HEK293 (cell line): Measurements from ENCODE around the gene GAS1.
A peak's percentile ranks its signal among the peaks of the same experiment; 100 is the strongest.

Source experiments
- ATF2 ChIP-seq: fragments of 450-650 bp; formaldehyde crosslinking; IDR thresholded peaks from 2 replicates; pipeline ENCODE4 v1.5.1; 2016; ENCODE audit warnings: missing biosample characterization, missing genetic modification characterization, low read depth
- IKZF3 ChIP-seq: fragments of 450-650 bp; IDR thresholded peaks from 2 replicates; pipeline ENCODE4 v1.5.0; 2018; ENCODE audit warnings: missing biosample characterization, mild to moderate bottlenecking, missing genetic modification characterization, moderate library complexity
- KLF1 ChIP-seq: fragments of 450-650 bp; formaldehyde crosslinking; IDR thresholded peaks from 2 replicates; pipeline ENCODE4 v1.5.1; 2016; ENCODE audit warnings: missing biosample characterization, missing genetic modification characterization
- KLF16 ChIP-seq: fragments of 450-650 bp; formaldehyde crosslinking; IDR thresholded peaks from 2 replicates; pipeline ENCODE4 v1.5.1; 2017; ENCODE audit warnings: missing biosample characterization, missing genetic modification characterization
- PATZ1 ChIP-seq: fragments of 450-650 bp; formaldehyde crosslinking; IDR thresholded peaks from 2 replicates; pipeline ENCODE4 v1.5.1; 2016; ENCODE audit warnings: missing biosample characterization, missing genetic modification characterization
- SP2 ChIP-seq: fragments of 450-650 bp; formaldehyde crosslinking; IDR thresholded peaks from 2 replicates; pipeline ENCODE4 v1.5.1; 2016; ENCODE audit warnings: missing biosample characterization, missing genetic modification characterization
- ZBTB17 ChIP-seq: fragments of 450-650 bp; formaldehyde crosslinking; IDR thresholded peaks from 2 replicates; pipeline ENCODE4 v1.5.1; 2016; ENCODE audit warnings: missing biosample characterization, missing genetic modification characterization
- ZBTB20 ChIP-seq: fragments of 450-650 bp; formaldehyde crosslinking; IDR thresholded peaks from 2 replicates; pipeline ENCODE4 v1.5.1; 2016; ENCODE audit warnings: missing biosample characterization, missing genetic modification characterization
- ZBTB21 ChIP-seq: fragments of 450-650 bp; formaldehyde crosslinking; IDR thresholded peaks from 2 replicates; pipeline ENCODE4 v1.5.1; 2017; ENCODE audit warnings: missing biosample characterization, missing genetic modification characterization
- ZBTB44 ChIP-seq: fragments of 450-650 bp; IDR thresholded peaks from 2 replicates; pipeline ENCODE4 v1.5.1; 2018; ENCODE audit warnings: missing biosample characterization, mild to moderate bottlenecking, missing genetic modification characterization
- ZIC2 ChIP-seq: fragments of 450-650 bp; formaldehyde crosslinking; IDR thresholded peaks from 2 replicates; pipeline ENCODE4 v1.5.1; 2016; ENCODE audit warnings: missing biosample characterization, missing genetic modification characterization
- ZNF10 ChIP-seq: fragments of 450-650 bp; formaldehyde crosslinking; IDR thresholded peaks from 2 replicates; pipeline ENCODE4 v1.5.1; 2017; ENCODE audit warnings: missing biosample characterization, missing genetic modification characterization
- ZNF112 ChIP-seq: fragments of 450-650 bp; formaldehyde crosslinking; IDR thresholded peaks from 2 replicates; pipeline ENCODE4 v1.5.0; 2017; ENCODE audit warnings: missing biosample characterization, missing genetic modification characterization
- ZNF114 ChIP-seq: fragments of 450-650 bp; formaldehyde crosslinking; IDR thresholded peaks from 2 replicates; pipeline ENCODE4 v1.5.0; 2017; ENCODE audit warnings: missing biosample characterization, missing genetic modification characterization
- ZNF132 ChIP-seq: fragments of 450-650 bp; formaldehyde crosslinking; IDR thresholded peaks from 2 replicates; pipeline ENCODE4 v1.5.1; 2017; ENCODE audit warnings: missing biosample characterization, missing genetic modification characterization, borderline replicate concordance
- ZNF133 ChIP-seq: fragments of 450-650 bp; formaldehyde crosslinking; IDR thresholded peaks from 2 replicates; pipeline ENCODE4 v1.5.1; 2016; ENCODE audit warnings: missing biosample characterization, missing genetic modification characterization
- ZNF155 ChIP-seq: fragments of 450-650 bp; formaldehyde crosslinking; IDR thresholded peaks from 2 replicates; pipeline ENCODE4 v1.5.1; 2016; ENCODE audit warnings: missing biosample characterization, missing genetic modification characterization
- ZNF223 ChIP-seq: fragments of 450-650 bp; formaldehyde crosslinking; IDR thresholded peaks from 2 replicates; pipeline ENCODE4 v1.5.1; 2016; ENCODE audit warnings: missing biosample characterization, missing genetic modification characterization
- ZNF26 ChIP-seq: fragments of 450-650 bp; formaldehyde crosslinking; IDR thresholded peaks from 2 replicates; pipeline ENCODE4 v1.5.1; 2016; ENCODE audit warnings: missing biosample characterization, missing genetic modification characterization
- ZNF324 ChIP-seq: fragments of 450-650 bp; formaldehyde crosslinking; IDR thresholded peaks from 2 replicates; pipeline ENCODE4 v1.5.1; 2016; ENCODE audit warnings: missing biosample characterization, missing genetic modification characterization
- ZNF391 ChIP-seq: fragments of 450-650 bp; formaldehyde crosslinking; IDR thresholded peaks from 2 replicates; pipeline ENCODE4 v1.5.1; 2016; ENCODE audit warnings: low read depth, missing biosample characterization, missing genetic modification characterization, borderline replicate concordance
- ZNF404 ChIP-seq: fragments of 450-650 bp; formaldehyde crosslinking; IDR thresholded peaks from 2 replicates; pipeline ENCODE4 v1.5.1; 2017; ENCODE audit warnings: missing biosample characterization, missing genetic modification characterization
- ZNF423 ChIP-seq: fragments of 450-650 bp; formaldehyde crosslinking; IDR thresholded peaks from 2 replicates; pipeline ENCODE4 v1.5.1; 2016; ENCODE audit warnings: missing biosample characterization, missing genetic modification characterization
- ZNF473 ChIP-seq: fragments of 450-650 bp; formaldehyde crosslinking; IDR thresholded peaks from 2 replicates; pipeline ENCODE4 v1.5.1; 2017; ENCODE audit warnings: missing biosample characterization, missing genetic modification characterization
- ZNF521 ChIP-seq: fragments of 450-650 bp; formaldehyde crosslinking; IDR thresholded peaks from 2 replicates; pipeline ENCODE4 v1.5.1; 2017; ENCODE audit warnings: missing biosample characterization, mild to moderate bottlenecking, missing genetic modification characterization
- ZNF544 ChIP-seq: fragments of 450-650 bp; formaldehyde crosslinking; IDR thresholded peaks from 2 replicates; pipeline ENCODE4 v1.5.0; 2017; ENCODE audit warnings: missing biosample characterization, missing genetic modification characterization
- ZNF571 ChIP-seq: fragments of 450-650 bp; formaldehyde crosslinking; IDR thresholded peaks from 2 replicates; pipeline ENCODE4 v1.5.0; 2017; ENCODE audit warnings: missing biosample characterization, missing genetic modification characterization
- ZNF596 ChIP-seq: fragments of 450-650 bp; IDR thresholded peaks from 2 replicates; pipeline ENCODE4 v1.5.0; 2018; ENCODE audit warnings: missing biosample characterization, mild to moderate bottlenecking, missing genetic modification characterization, moderate library complexity
- ZNF621 ChIP-seq: fragments of 450-650 bp; formaldehyde crosslinking; IDR thresholded peaks from 2 replicates; pipeline ENCODE4 v1.5.1; 2017; ENCODE audit warnings: missing biosample characterization, missing genetic modification characterization
- ZNF624 ChIP-seq: fragments of 450-650 bp; formaldehyde crosslinking; IDR thresholded peaks from 2 replicates; pipeline ENCODE4 v1.5.1; 2017; ENCODE audit warnings: missing biosample characterization, missing genetic modification characterization
- ZNF670 ChIP-seq: fragments of 450-650 bp; formaldehyde crosslinking; IDR thresholded peaks from 2 replicates; pipeline ENCODE4 v1.5.1; 2016; ENCODE audit warnings: missing biosample characterization, missing genetic modification characterization, low read depth
- ZNF701 ChIP-seq: fragments of 450-650 bp; formaldehyde crosslinking; IDR thresholded peaks from 2 replicates; pipeline ENCODE4 v1.5.1; 2016; ENCODE audit warnings: missing biosample characterization, missing genetic modification characterization
- ZNF704 ChIP-seq: fragments of 450-650 bp; formaldehyde crosslinking; IDR thresholded peaks from 2 replicates; pipeline ENCODE4 v1.5.1; 2016; ENCODE audit warnings: missing biosample characterization, missing genetic modification characterization
- ZNF837 ChIP-seq: fragments of 450-650 bp; formaldehyde crosslinking; IDR thresholded peaks from 2 replicates; pipeline ENCODE4 v1.5.1; 2016; ENCODE audit warnings: missing biosample characterization, missing genetic modification characterization

The GAS1 gene

GRCh38 chr9:86983620-86984259 is 36.4 kb upstream of the GAS1 start (continued):
- TF ChIP-seq ZNF391 (tag by site-specific recombination), result no peak; the same call in 1 of the 2 replicates
- TF ChIP-seq ZNF704 (tag by site-specific recombination), result no peak
- peak; percentile 87 for TF ChIP-seq ZBTB21 (tag by site-specific recombination)
- no peak for TF ChIP-seq ZNF133 (tag by site-specific recombination)
- 0 out of 2 replicates have a peak, but pooled peaks have one; percentile 11 for TF ChIP-seq SP2 (tag by site-specific recombination)
- no peak for TF ChIP-seq KLF16 (tag by site-specific recombination)
- no peak for TF ChIP-seq ZNF26 (tag by site-specific recombination)
- TF ChIP-seq ZNF837 (tag by site-specific recombination), result no peak
- no peak for TF ChIP-seq ZNF596
- peak; percentile 87 for TF ChIP-seq ZBTB17 (tag by site-specific recombination)
- TF ChIP-seq ZNF155 (tag by site-specific recombination), result no peak
- no peak for TF ChIP-seq ATF2
- TF ChIP-seq ZNF132 (tag by site-specific recombination), result no peak
- peak; percentile 54 for TF ChIP-seq IKZF3 (tag by site-specific recombination)
- TF ChIP-seq ZNF114 (tag by site-specific recombination), result no peak
- TF ChIP-seq ZNF324 (tag by site-specific recombination), result peak; percentile 77; the same call in 1 of the 2 replicates
- TF ChIP-seq ZNF473 (tag by site-specific recombination), result no peak
- TF ChIP-seq ZNF521 (tag by site-specific recombination), result no peak
- TF ChIP-seq ZNF670 (tag by site-specific recombination), result no peak
- TF ChIP-seq ZNF223 (tag by site-specific recombination), result no peak
- 0 out of 2 replicates have a peak, but pooled peaks have one; percentile 9 for TF ChIP-seq ZBTB20 (tag by site-specific recombination)
- peak; percentile 96 for TF ChIP-seq ZBTB44
- peak; percentile 61 for TF ChIP-seq PATZ1 (tag by site-specific recombination)
- TF ChIP-seq ZNF621, result no peak
- no peak for TF ChIP-seq KLF1
- no peak for TF ChIP-seq ZNF112
- TF ChIP-seq ZNF544, result no peak
- TF ChIP-seq ZNF701 (tag by site-specific recombination), result no peak
- no peak for TF ChIP-seq ZNF571 (tag by site-specific recombination)
- TF ChIP-seq ZNF423 (tag by site-specific recombination), result no peak
- no peak for TF ChIP-seq ZIC2
- no peak for TF ChIP-seq ZNF404 (tag by site-specific recombination)
- TF ChIP-seq ZNF10 (tag by site-specific recombination), result peak; percentile 32
- TF ChIP-seq ZNF624 (tag by site-specific recombination), result no peak
